SK-N-MC (cell line): ENCODE results near the gene NHLRC2.

Experiments used
- EZH2 ChIP-seq: fragments of 200-600 bp; sonication (generic); IDR thresholded peaks from one replicate; pipeline ENCODE4 v1.6.1; 2017; ENCODE audit warnings: antibody characterized with exemption
- FOXP2 ChIP-seq: optimal IDR thresholded peaks from 2 replicates; pipeline ENCODE3; 2011; ENCODE audit warnings: mild to moderate bottlenecking, moderate library complexity; ENCODE audit not compliant: insufficient read depth; ENCODE audit errors: extremely low read length, control extremely low read depth
- POLR2AphosphoS5 ChIP-seq: IDR thresholded peaks from 2 replicates; pipeline ENCODE4 v1.6.1; 2012; ENCODE audit warnings: mild to moderate bottlenecking, low read depth, low read length, borderline replicate concordance

DNA sequence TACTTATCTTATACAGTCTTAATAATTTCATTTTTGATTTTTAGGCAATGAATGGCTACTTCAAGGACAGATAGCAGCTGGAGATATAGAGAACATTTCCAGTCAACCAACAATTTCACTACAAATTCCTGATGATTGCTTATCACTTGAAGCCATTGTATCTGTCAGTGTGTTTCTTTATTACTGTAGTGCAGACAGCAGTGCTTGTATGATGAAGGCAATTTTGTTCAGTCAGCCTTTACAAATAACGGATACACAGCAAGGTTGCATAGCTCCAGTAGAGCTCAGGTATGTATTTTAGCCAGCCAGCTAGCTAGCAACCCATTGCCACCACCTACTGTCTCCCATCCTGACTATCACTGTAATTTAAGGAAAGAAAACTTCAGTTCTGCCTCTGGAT, 53.8 kb downstream of the NHLRC2 start:
- TF ChIP-seq EZH2 (no peak), POLR2AphosphoS5 (no peak), FOXP2 (no peak)
